Ureter (tissue), 1 donor: Measurements from ENCODE around the gene CARMIL3. TPM values are rescaled to one million over a fixed set of nuclear protein-coding genes. Genes with fewer than 3 reads are reported as not detected.
"Not testable (repeated sequence)": the region's sequence is repeated elsewhere in the genome, so short reads cannot be mapped to it uniquely, and the experiment has no call there.

Experiments
- DNase-seq: peaks from one replicate; pipeline ENCODE4 v3.0.0-alpha.2; 2020; ENCODE audit warnings: low spot score
- total RNA-seq: library from RNA; stranded (reverse); gene quantifications from one replicate; pipeline ENCODE4 v1.2.4, GENCODE V29; 2023
- donor health status: DM: yes; HTN: yes; CAD: no.

The CARMIL3 gene
- total RNA-seq, 1 donor from 2014 or later: 1.3 TPM

GRCh38 chr14:24093901-24094840 lies 42.4 kb downstream of the CARMIL3 start, which contains the start of gene PCK2:
PCK2 (plus strand) TSS chr14:24094311; CDS start chr14:24094406, 95 bp downstream.
- peak; percentile 95 for DNase-seq

GRCh38 chr14:24094841-24095270 lies 43.0 kb downstream of the CARMIL3 start:
- no peak for DNase-seq

- peak; percentile 68 for DNase-seq
Observed at GRCh38 chr14:24095271-24096068, 43.7 kb downstream of the CARMIL3 start.

GRCh38 chr14:24096545-24097181 lies 44.9 kb downstream of the CARMIL3 start:
- DNase-seq: no peak

GRCh38 chr14:24098229-24098926 lies 46.6 kb downstream of the CARMIL3 start:
- no peak for DNase-seq

GRCh38 chr14:24098927-24099813 lies 47.4 kb downstream of the CARMIL3 start:
- DNase-seq: no peak

GRCh38 chr14:24100197-24100981 lies 48.6 kb downstream of the CARMIL3 start:
- no peak for DNase-seq

- DNase-seq: no peak
Observed at GRCh38 chr14:24100982-24101494, 49.2 kb downstream of the CARMIL3 start.

GRCh38 chr14:24102357-24103048 lies 50.7 kb downstream of the CARMIL3 start:
- DNase-seq: no peak

- DNase-seq: no peak
Observed at GRCh38 chr14:24103451-24103850, 51.6 kb downstream of the CARMIL3 start.

GRCh38 chr14:24105609-24106239 lies 53.9 kb downstream of the CARMIL3 start:
- DNase-seq: not testable (repeated sequence)

- DNase-seq: no peak
Observed at GRCh38 chr14:24106672-24107271, 55.0 kb downstream of the CARMIL3 start.

- no peak for DNase-seq
Observed at GRCh38 chr14:24108336-24108874, 56.6 kb downstream of the CARMIL3 start.

GRCh38 chr14:24110060-24110459 lies 58.3 kb downstream of the CARMIL3 start:
- DNase-seq: no peak

- no peak for DNase-seq
Observed at GRCh38 chr14:24110523-24110922, 58.7 kb downstream of the CARMIL3 start.

- DNase-seq: no peak
Observed at GRCh38 chr14:24113379-24113800, 61.6 kb downstream of the CARMIL3 start.

GRCh38 chr14:24113801-24114531 lies 62.2 kb downstream of the CARMIL3 start:
- DNase-seq: peak; percentile 89
